GM20000 (cell line): ENCODE data around the gene NUDT19.
"Not testable (repeated sequence)": the region's sequence is repeated elsewhere in the genome, so short reads cannot be mapped to it uniquely, and the experiment has no call there.

ENCODE experiments used
- DNase-seq: peaks from one replicate; pipeline ENCODE4 v3.0.0; 2012; ENCODE audit warnings: low spot score
- TF ChIP-seq, protein P1 (sequence below): IDR thresholded peaks from 2 replicates; pipeline ENCODE4 v1.5.1; 2012; ENCODE audit warnings: mild to moderate bottlenecking, control low read depth; ENCODE audit errors: extremely low read depth, missing control alignments

Gene NUDT19

DNA sequence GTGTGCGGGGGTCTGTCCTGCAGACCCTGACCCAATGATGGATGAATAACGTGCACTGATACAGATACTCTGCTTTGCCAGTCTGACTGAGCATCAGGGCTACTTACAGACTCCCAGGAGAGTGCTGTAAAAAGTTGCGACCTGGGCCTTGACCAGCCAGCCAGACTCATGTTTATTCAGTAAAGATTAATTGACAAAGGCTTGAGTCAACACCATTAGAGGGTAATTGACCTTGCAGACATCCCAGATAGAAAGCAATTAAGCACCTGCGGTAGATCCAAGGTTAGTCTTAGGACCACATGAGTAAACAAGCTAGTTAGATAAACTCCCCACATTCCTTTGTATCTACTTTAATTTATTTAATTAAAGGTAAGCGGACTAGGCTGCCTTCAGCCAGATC, 10.4 kb downstream of the NUDT19 start:
- TF ChIP-seq, protein P1, sequence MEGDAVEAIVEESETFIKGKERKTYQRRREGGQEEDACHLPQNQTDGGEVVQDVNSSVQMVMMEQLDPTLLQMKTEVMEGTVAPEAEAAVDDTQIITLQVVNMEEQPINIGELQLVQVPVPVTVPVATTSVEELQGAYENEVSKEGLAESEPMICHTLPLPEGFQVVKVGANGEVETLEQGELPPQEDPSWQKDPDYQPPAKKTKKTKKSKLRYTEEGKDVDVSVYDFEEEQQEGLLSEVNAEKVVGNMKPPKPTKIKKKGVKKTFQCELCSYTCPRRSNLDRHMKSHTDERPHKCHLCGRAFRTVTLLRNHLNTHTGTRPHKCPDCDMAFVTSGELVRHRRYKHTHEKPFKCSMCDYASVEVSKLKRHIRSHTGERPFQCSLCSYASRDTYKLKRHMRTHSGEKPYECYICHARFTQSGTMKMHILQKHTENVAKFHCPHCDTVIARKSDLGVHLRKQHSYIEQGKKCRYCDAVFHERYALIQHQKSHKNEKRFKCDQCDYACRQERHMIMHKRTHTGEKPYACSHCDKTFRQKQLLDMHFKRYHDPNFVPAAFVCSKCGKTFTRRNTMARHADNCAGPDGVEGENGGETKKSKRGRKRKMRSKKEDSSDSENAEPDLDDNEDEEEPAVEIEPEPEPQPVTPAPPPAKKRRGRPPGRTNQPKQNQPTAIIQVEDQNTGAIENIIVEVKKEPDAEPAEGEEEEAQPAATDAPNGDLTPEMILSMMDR = no peak
- DNase-seq = no peak

DNA sequence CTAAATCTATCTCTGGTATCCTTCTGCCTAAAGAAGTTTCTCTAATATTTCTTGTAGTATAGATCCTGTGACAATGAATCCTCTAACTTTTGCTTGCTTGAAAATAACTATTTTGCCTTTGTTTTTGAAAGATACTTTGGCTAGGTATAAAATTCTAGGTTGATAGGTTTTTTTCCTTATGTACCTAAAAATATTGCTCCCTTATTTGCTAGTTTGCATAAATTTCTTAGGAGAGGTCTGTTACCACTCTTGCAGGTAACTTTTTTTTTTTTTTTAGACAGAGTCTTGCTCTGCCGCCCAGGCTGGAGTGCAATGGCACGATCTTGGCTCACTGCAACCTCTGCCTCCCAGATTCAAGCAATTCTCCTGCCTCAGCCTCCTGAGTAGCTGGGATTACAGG, 12.4 kb downstream of the NUDT19 start:
- not testable (repeated sequence) for DNase-seq

GRCh38 chr19:32708457-32708856, 16.8 kb downstream of the NUDT19 start:
- DNase-seq = no peak
- TF ChIP-seq, protein P1 = no peak

DNA sequence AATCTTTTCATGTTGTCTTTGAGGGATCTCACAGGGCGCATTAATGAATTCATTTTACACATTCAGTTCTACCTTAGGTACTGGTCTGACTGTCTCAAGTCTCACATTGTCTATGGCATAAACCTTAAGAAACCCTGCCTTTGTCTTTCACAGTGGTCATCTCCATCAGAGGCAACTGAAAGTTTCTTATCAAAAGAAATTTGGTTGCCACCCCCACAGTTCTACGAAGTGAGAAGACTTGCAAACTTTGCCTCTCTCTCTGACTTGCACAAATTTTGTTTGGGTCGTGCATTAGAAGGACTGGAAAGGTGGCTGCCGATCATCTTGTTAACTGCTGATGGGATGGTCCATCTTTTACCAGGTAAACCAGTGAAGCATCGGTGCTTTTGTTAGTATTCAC, 17.4 kb downstream of the NUDT19 start:
- TF ChIP-seq, protein P1 = no peak
- no peak for DNase-seq

DNA sequence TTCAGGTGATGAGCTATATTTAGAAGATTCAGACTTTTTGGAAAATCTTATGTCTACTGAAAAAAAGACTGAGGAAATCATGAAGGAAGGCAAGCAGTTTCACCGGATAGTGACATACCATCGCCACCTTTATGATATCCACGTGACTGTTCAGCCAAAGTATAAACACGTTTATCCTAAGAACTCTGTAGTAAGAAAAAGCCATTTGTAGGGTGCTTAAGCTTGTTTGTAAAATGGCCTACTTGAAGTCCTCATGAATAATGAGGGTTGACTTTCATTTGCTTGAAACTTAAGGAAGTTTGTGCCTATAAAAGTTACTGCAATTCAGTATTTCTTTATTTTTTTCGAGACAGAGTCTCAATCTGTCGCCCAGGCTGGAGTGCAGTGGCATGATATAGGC, 20.1 kb downstream of the NUDT19 start:
- DNase-seq = no peak
- TF ChIP-seq, protein P1 = no peak

DNA sequence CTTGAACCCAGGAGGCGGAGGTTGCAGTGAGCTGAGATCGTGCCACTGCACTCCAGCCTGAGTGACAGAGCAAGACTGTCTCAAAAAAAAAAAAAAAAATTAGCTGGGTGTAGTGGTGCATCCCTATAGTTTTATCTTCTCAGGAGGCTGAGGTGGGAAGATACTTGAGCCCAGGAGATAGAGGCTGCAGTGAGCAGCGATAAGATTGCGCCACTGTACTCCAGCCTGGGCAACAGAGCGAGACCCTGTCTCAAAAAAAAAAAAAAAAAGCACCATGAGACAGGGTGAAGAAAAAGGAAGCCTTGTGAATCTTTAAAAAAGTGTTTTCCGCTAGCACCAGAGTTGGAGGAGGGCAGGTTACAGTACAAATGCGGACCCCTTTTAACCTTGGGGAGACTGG, 24.6 kb downstream of the NUDT19 start:
- not testable (repeated sequence) for DNase-seq

- TF ChIP-seq, protein P1 = no peak
- DNase-seq = no peak
Observed at GRCh38 chr19:32717496-32717895, 25.9 kb downstream of the NUDT19 start.

DNA sequence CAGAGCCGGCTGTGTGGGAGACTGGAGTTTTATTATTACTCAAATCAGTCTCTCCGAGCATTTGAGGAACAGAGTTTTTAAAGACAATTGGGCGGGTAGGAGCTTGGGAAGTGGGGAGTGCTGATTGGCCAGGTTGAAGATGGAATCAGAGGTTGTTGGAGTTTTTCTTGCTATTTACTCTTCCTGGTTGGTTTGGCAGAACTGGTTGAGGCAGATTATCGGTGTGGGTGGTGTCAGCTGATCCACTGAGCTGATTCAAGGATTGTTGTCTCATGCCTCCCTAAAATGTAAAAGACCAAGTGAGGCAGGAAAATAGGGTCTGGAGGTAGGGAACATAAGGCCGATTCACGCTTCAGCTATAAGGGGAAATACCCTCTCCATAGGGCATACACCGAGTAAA, 26.7 kb downstream of the NUDT19 start:
- TF ChIP-seq, protein P1 = no peak
- no peak for DNase-seq

DNA sequence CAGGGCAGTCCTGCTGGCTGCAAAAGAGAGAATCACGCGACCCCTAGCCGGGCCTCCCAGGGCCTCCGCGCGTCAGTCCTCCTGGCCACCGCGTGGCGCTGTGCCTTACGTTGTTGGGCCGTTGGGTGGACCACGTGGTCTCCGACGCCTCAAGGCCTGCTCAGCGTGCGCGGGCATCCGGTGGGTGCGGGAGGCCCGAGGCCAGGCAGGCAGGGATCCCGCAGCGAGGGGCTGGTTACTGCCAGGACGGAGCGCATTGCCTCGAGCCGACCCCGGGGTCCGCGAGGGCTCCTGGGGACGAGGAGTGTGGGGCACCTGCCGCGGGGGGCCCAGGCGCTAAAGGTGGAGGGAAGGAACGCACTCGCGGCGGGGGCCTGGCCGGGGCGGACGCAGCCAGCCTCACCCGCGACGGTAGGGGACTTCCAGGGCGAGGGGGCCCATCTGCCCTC, 28.0 kb downstream of the NUDT19 start, which contains the start of gene TDRD12:
TSS of gene TDRD12 (plus strand) at position 157 of the 449 bp plus-strand sequence. CDS start 306 bp downstream, outside the sequence.
- TF ChIP-seq, protein P1 = no peak
- peak; percentile 40 for DNase-seq
